ENCODE results near the gene CDKN3.
A peak's percentile ranks its signal among the peaks of the same experiment; 100 is the strongest.
"Not testable (repeated sequence)": the region's sequence is repeated elsewhere in the genome, so short reads cannot be mapped to it uniquely, and the experiment has no call there.

Gene CDKN3

DNA sequence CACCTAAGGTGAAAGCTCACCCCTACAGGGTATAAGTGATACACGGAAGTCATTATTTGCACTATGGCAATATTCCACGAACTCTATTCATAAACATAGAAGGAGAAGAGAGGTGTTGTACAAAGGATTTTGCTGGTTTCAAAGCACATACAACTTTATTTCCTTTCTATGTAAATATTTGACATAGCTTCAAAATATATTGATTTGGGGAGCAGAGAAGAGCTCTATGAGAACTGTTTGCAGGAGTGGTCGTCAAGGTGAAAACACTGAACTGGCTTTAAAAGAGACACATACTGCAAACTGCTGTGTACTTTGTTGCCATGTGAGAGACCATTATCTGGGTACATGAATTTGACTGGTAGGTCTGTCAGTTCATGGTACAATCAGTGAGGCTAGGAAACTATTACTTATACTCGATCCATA lies 27.7 kb downstream of the CDKN3 start:
- H3K36me3 Mint-ChIP-seq (ENCODE audit: low read depth), result peaks cover 33% of the 10 kb centered on the region
- H3K27me3 Mint-ChIP-seq (ENCODE audit: low read depth, poor library complexity), result no peaks in the 10 kb centered on the region
- no peak overlapping the region for H3K27ac Mint-ChIP-seq
- H3K4me1 Mint-ChIP-seq, result no peaks in the 10 kb centered on the region
- TF ChIP-seq, protein P1, sequence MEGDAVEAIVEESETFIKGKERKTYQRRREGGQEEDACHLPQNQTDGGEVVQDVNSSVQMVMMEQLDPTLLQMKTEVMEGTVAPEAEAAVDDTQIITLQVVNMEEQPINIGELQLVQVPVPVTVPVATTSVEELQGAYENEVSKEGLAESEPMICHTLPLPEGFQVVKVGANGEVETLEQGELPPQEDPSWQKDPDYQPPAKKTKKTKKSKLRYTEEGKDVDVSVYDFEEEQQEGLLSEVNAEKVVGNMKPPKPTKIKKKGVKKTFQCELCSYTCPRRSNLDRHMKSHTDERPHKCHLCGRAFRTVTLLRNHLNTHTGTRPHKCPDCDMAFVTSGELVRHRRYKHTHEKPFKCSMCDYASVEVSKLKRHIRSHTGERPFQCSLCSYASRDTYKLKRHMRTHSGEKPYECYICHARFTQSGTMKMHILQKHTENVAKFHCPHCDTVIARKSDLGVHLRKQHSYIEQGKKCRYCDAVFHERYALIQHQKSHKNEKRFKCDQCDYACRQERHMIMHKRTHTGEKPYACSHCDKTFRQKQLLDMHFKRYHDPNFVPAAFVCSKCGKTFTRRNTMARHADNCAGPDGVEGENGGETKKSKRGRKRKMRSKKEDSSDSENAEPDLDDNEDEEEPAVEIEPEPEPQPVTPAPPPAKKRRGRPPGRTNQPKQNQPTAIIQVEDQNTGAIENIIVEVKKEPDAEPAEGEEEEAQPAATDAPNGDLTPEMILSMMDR (IDR thresholded peaks at IDR 0.05), result no peak
- no peak overlapping the region for H3K4me3 Mint-ChIP-seq
- no peak for DNase-seq
- no peaks in the 10 kb centered on the region for H3K9me3 Mint-ChIP-seq

DNA sequence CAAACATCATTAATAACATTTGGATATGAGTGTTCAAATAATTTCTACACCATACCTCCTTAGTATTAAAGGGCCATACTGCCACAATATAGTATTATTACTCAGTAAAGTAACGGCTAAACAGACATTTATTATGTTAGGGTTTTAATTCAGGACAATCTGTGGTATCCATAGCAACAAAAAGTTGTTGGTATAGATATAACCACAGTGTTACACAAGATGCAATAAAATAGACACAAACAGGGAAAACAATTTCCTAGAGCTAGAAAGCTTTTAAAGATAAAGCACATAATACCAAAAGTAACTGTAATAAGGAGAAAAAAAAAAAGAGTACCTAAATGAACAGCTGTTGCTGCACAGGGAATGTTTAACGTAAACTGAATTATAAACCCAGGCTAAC lies 28.3 kb downstream of the CDKN3 start:
- Mint-ChIP-seq H3K27me3 (ENCODE audit: low read depth, poor library complexity) (no peaks in the 10 kb centered on the region), H3K36me3 (ENCODE audit: low read depth) (peaks cover 39% of the 10 kb centered on the region), H3K4me3 (no peak overlapping the region), H3K9me3 (no peaks in the 10 kb centered on the region), H3K4me1 (no peaks in the 10 kb centered on the region), H3K27ac (no peak overlapping the region)
- TF ChIP-seq, protein P1 (IDR thresholded peaks at IDR 0.05), result no peak
- no peak for DNase-seq

DNA sequence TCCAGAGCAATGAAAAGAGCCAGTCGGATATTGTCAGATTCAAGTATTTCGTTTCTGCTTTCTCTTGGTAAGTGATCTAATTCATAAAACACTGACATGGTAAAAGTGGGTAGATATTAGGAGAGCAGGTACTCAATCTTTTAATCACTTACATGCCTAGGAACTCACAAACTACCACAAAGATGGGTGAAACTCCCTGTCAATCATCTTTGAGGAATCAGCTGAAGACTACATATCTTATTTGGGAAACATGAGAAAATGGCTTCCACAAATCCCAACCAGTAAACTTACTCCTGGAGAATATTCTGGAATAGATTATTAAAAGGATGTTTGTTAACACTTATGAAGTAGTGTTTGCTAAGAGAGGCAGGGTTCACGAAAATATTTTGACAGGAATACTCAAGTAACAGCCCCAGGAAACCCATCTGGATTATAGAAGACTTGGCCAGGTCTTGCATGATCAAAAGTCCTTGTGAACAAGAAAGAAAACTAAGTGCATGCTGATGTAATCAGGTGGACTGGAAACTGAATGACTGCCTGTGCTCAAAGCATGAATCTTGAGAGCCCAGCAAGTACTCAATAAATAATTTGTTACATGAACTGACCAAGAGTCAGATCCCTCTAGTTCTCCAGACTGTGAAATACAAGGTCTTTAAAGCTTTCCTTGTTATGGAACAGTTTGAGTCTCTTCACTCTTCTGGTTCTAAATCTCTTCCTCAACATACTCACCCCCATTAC lies 28.9 kb downstream of the CDKN3 start:
- Mint-ChIP-seq H3K36me3 (ENCODE audit: low read depth) (peaks cover 45% of the 10 kb centered on the region), H3K27ac (peak overlapping the region; percentile 66), H3K4me3 (no peak overlapping the region)

DNA sequence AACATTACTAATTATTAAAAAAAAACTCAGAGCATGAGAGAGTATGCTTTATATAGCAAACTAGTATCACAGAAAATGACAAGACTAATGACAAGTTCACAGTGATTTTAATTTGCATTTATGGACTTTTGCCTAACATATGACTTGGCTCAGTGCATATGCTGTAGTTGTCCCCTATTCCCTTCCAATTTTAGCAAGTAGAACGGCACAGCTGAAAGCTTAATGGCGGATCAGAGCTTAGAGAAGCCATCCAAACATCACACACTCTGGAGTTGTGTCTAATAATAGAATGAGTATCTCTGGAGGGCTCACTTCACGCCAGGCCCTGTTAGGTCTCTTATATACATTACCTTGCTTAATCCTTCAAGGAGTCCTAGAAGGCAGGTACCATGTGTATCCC lies 31.1 kb downstream of the CDKN3 start:
- H3K4me3 Mint-ChIP-seq, result no peak overlapping the region
- H3K36me3 Mint-ChIP-seq (ENCODE audit: low read depth), result peaks cover 56% of the 10 kb centered on the region
- TF ChIP-seq, protein P1 (IDR thresholded peaks at IDR 0.05), result no peak
- H3K4me1 Mint-ChIP-seq, result peaks cover 7% of the 10 kb centered on the region
- no peaks in the 10 kb centered on the region for H3K9me3 Mint-ChIP-seq
- no peak for DNase-seq
- no peaks in the 10 kb centered on the region for H3K27me3 Mint-ChIP-seq (ENCODE audit: low read depth, poor library complexity)
- peak overlapping the region; percentile 59 for H3K27ac Mint-ChIP-seq

More for the DNA sequence above, 28.9 kb downstream of the CDKN3 start:
- H3K9me3 Mint-ChIP-seq, result no peaks in the 10 kb centered on the region
- DNase-seq, result no peak
- H3K27me3 Mint-ChIP-seq (ENCODE audit: low read depth, poor library complexity), result no peaks in the 10 kb centered on the region
- no peaks in the 10 kb centered on the region for H3K4me1 Mint-ChIP-seq
- TF ChIP-seq, protein P1 (IDR thresholded peaks at IDR 0.05), result no peak

DNA sequence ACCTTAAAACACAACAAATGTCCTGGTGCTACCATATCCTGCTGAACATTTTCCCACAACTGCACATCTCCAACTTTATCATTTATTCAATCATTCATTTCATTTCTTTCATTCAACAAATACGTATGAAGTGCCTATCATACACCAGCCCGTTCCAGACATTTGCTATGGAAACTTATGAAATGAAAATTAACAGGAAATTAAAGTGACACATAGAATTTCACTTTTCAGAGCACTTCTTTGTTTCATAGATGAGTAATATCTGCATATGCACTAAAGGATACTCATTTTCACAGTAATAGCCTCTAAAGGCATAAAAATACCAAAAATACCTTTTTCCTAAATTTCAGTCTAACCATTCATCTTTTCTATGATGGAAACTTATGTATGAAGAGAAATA lies 31.7 kb downstream of the CDKN3 start:
- Mint-ChIP-seq H3K9me3 (no peaks in the 10 kb centered on the region), H3K4me3 (no peak overlapping the region), H3K27me3 (ENCODE audit: low read depth, poor library complexity) (no peaks in the 10 kb centered on the region), H3K4me1 (peaks cover 14% of the 10 kb centered on the region), H3K36me3 (ENCODE audit: low read depth) (peaks cover 55% of the 10 kb centered on the region), H3K27ac (no peak overlapping the region)
- DNase-seq, result no peak
- TF ChIP-seq, protein P1 (IDR thresholded peaks at IDR 0.05), result no peak

DNA sequence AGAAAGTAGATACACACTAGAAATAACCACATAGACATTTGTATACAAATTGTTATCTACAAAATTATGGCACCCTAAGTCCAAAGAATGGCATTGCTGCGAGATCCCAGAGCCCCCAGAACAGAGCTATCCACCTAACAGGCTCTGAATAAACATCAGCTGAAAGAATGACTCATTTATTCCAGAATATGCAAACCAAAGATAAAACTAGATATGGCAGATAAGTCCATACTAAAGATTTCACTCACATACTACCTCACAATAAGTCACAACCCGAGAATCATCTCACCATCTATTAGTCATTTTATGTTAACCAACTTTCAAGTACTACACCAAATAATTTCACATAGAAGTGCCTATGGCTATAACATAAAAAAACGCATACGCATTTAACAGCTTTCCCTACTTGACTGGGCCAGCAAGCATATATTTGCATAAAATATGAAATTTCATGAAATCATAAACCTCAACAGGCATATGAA lies 38.7 kb downstream of the CDKN3 start:
- Mint-ChIP-seq H3K27ac (no peak overlapping the region), H3K36me3 (ENCODE audit: low read depth) (peaks cover 45% of the 10 kb centered on the region)

DNA sequence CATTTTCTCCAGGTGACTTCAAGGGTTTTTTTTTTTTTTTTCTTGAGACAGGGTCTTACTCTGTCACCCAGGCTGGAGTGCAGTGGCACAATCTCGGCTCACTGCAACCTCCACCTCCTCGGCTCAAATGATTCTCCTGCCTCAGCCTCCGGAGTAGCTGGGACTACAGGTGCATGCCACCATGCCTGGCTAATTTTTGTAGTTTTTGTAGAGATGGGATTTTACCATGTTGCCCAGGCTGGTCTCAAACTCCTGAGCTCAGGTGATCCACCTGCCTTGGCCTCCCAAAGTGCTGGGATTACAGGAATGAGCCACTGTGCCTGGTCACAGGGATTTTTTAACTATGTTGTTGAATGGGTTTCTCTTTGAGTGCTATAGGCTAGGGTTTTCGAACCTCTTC lies 41.1 kb downstream of the CDKN3 start:
- H3K9me3 Mint-ChIP-seq; H3K4me3 Mint-ChIP-seq; DNase-seq; H3K27me3 Mint-ChIP-seq (ENCODE audit: low read depth, poor library complexity); H3K27ac Mint-ChIP-seq: not testable (repeated sequence)
- peaks cover 75% of the 10 kb centered on the region for H3K4me1 Mint-ChIP-seq
- peaks cover 40% of the 10 kb centered on the region for H3K36me3 Mint-ChIP-seq (ENCODE audit: low read depth)

More for the DNA sequence above, 38.7 kb downstream of the CDKN3 start:
- TF ChIP-seq, protein P1 (IDR thresholded peaks at IDR 0.05), result no peak
- DNase-seq, result no peak
- Mint-ChIP-seq H3K4me3 (no peak overlapping the region), H3K4me1 (peaks cover 73% of the 10 kb centered on the region), H3K9me3 (no peaks in the 10 kb centered on the region), H3K27me3 (ENCODE audit: low read depth, poor library complexity) (no peaks in the 10 kb centered on the region)

All from nephron progenitor cell (in vitro differentiated cells).